Neural crest cell (in vitro differentiated cells): Measurements from ENCODE around the gene PER3. TPM values are rescaled to one million over a fixed set of nuclear protein-coding genes. Genes with fewer than 3 reads are reported as not detected.
A peak's percentile ranks its signal among the peaks of the same experiment; 100 is the strongest.

ENCODE experiments used
- DNase-seq: peaks from one replicate; pipeline ENCODE4 v3.0.0; 2021; ENCODE audit warnings: low read depth, mixed read lengths, low spot score
- H3K27ac Mint-ChIP-seq: one replicate; pipeline ENCODE4 v1.8.0; 2021; ENCODE audit warnings: mild to moderate bottlenecking, mixed read lengths; ENCODE audit not compliant: unreplicated experiment
- H3K27me3 Mint-ChIP-seq: 2 replicates; pipeline ENCODE4 v1.8.0; 2021; ENCODE audit warnings: low read depth, mild to moderate bottlenecking, mixed read lengths
- H3K36me3 Mint-ChIP-seq: 2 replicates; pipeline ENCODE4 v1.8.0; 2021; ENCODE audit warnings: low read depth, mild to moderate bottlenecking, mixed read lengths
- H3K4me1 Mint-ChIP-seq: 2 replicates; pipeline ENCODE4 v1.8.0; 2021; ENCODE audit warnings: mixed read lengths
- H3K4me3 Mint-ChIP-seq: one replicate; pipeline ENCODE4 v1.8.0; 2021; ENCODE audit warnings: mild to moderate bottlenecking, mixed read lengths
- H3K9me3 Mint-ChIP-seq: 2 replicates; pipeline ENCODE4 v1.8.0; 2021; ENCODE audit warnings: mixed read lengths
- total RNA-seq: library from RNA; stranded (reverse); gene quantifications from 2 replicates; pipeline ENCODE4 v1.2.1, GENCODE V29; 2021
- TF ChIP-seq, protein P1 (sequence below): fragments of 200-600 bp; sonication (generic); conservative IDR thresholded peaks from 2 replicates; pipeline ENCODE4 v1.5.0; 2021; ENCODE audit warnings: antibody characterized with exemption, mild to moderate bottlenecking

Gene PER3
- total RNA-seq, 1 donor from 2014 or later = 5.3 TPM

DNA sequence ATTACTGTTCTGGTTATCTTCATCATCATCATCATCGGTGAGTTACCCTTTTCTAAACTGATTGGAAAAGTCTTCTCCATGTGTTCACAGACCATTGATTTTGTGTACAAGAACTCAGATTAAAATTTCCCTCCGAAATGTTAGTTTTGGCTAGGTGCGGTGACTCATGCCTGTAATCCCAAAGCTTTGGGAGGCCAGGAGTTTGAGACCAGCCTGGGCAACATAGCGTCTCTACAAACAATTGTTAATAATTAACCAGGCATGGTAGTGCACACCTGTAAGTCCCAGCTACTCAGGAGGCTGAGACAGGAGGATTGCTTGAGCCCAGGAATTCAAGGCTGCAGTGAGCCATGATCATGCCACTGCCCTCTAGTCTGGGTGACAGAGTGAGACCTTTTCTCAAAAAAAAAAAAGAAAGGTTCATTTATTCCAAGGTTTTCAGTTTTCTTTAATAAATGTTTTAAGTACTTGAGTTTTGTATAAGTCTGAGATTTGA is 5.9 kb upstream of the PER3 start:
- no peaks in the 10 kb centered on the region for H3K27me3 Mint-ChIP-seq
- no peaks in the 10 kb centered on the region for H3K9me3 Mint-ChIP-seq
- H3K4me3 Mint-ChIP-seq = no peak overlapping the region
- no peak for DNase-seq
- peaks cover 14% of the 10 kb centered on the region for H3K4me1 Mint-ChIP-seq
- H3K27ac Mint-ChIP-seq = no peak overlapping the region
- TF ChIP-seq, protein P1, sequence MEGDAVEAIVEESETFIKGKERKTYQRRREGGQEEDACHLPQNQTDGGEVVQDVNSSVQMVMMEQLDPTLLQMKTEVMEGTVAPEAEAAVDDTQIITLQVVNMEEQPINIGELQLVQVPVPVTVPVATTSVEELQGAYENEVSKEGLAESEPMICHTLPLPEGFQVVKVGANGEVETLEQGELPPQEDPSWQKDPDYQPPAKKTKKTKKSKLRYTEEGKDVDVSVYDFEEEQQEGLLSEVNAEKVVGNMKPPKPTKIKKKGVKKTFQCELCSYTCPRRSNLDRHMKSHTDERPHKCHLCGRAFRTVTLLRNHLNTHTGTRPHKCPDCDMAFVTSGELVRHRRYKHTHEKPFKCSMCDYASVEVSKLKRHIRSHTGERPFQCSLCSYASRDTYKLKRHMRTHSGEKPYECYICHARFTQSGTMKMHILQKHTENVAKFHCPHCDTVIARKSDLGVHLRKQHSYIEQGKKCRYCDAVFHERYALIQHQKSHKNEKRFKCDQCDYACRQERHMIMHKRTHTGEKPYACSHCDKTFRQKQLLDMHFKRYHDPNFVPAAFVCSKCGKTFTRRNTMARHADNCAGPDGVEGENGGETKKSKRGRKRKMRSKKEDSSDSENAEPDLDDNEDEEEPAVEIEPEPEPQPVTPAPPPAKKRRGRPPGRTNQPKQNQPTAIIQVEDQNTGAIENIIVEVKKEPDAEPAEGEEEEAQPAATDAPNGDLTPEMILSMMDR = no peak
- peaks cover 10% of the 10 kb centered on the region for H3K36me3 Mint-ChIP-seq

- Mint-ChIP-seq H3K36me3 (peaks cover 12% of the 10 kb centered on the region), H3K27me3 (no peaks in the 10 kb centered on the region), H3K4me3 (peak overlapping the region; percentile 47), H3K4me1 (peaks cover 5% of the 10 kb centered on the region), H3K27ac (no peak overlapping the region), H3K9me3 (peaks cover 5% of the 10 kb centered on the region)
- no peak for DNase-seq
- TF ChIP-seq, protein P1 = no peak
These were observed 3.1 kb upstream of the PER3 start for GRCh38 chr1:7780976-7781375.

DNA sequence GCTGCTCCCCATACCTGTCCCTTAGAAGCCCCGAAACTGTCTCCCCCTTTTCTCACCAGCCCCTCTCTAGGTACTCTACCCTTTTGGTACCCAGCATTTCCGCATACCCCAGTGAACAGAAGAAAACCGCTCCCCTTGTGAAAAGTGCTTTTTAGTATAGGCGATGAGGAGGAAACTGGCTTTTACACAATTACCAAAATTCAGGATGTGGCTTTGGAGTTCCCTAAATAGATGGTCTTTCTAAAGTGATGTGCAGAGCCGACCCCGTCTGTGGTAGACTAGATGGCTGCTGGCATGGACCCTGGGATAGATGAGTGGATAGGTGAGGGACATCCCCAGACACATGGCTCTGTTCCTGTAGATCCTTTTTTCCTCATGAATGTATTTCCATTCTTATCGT is 2.6 kb upstream of the PER3 start:
- no peak for DNase-seq
- peaks cover 14% of the 10 kb centered on the region for H3K36me3 Mint-ChIP-seq
- H3K27ac Mint-ChIP-seq = no peak overlapping the region
- H3K27me3 Mint-ChIP-seq = no peaks in the 10 kb centered on the region
- H3K4me3 Mint-ChIP-seq = peak overlapping the region; percentile 47
- H3K4me1 Mint-ChIP-seq = peaks cover 5% of the 10 kb centered on the region
- TF ChIP-seq, protein P1 = no peak
- peaks cover 7% of the 10 kb centered on the region for H3K9me3 Mint-ChIP-seq

- TF ChIP-seq, protein P1 = no peak
- no peak overlapping the region for H3K27ac Mint-ChIP-seq
- no peaks in the 10 kb centered on the region for H3K27me3 Mint-ChIP-seq
- peaks cover 14% of the 10 kb centered on the region for H3K36me3 Mint-ChIP-seq
- H3K4me1 Mint-ChIP-seq = peaks cover 5% of the 10 kb centered on the region
- H3K4me3 Mint-ChIP-seq = peak overlapping the region; percentile 47
- no peak for DNase-seq
- peaks cover 7% of the 10 kb centered on the region for H3K9me3 Mint-ChIP-seq
These were observed 2.1 kb upstream of the PER3 start for GRCh38 chr1:7781923-7782495.

DNA sequence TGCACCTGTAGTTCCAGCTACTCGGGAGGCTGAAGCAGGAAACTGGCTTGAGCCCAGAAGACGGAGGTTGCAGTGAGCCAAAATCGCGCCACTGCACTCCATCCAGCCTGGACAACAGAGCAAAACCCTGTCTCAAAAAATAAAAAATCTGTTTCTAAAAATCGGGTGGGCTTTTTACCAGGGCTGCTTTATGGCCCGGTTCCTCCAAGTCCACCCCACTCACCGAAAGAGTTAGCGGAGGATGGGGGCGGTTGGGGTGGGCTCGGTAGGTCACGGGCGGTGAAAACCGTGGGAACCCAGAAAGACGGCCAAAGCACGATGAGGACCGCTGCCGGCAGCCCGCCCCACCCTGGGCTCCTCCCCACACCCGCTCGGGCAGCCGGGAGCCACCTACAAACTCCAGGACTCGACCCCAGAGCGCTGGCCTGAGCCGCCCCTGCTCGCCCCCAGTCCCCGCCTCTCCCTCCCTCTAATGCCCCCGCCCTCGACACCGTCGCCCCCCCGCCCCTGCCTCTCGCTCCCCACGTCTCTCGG is 846 bp upstream of the PER3 start:
- TF ChIP-seq, protein P1 = no peak
- Mint-ChIP-seq H3K36me3 (peaks cover 16% of the 10 kb centered on the region), H3K4me3 (peak overlapping the region; percentile 86), H3K27ac (peak overlapping the region; percentile 27), H3K27me3 (no peaks in the 10 kb centered on the region), H3K9me3 (peaks cover 7% of the 10 kb centered on the region), H3K4me1 (peaks cover 5% of the 10 kb centered on the region)
- peak; percentile 54 for DNase-seq
